GM18907 (cell line): ENCODE data around the gene AGAP5.
"Not testable (repeated sequence)": the region's sequence is repeated elsewhere in the genome, so short reads cannot be mapped to it uniquely, and the experiment has no call there.

Experiments
- ATAC-seq: cut with Tn5 transposase; IDR thresholded peaks from one replicate; pipeline ENCODE4 v1.9.1; 2021; ENCODE audit warnings: mild to moderate bottlenecking, moderate library complexity; ENCODE audit not compliant: unreplicated experiment

AGAP5 gene

DNA sequence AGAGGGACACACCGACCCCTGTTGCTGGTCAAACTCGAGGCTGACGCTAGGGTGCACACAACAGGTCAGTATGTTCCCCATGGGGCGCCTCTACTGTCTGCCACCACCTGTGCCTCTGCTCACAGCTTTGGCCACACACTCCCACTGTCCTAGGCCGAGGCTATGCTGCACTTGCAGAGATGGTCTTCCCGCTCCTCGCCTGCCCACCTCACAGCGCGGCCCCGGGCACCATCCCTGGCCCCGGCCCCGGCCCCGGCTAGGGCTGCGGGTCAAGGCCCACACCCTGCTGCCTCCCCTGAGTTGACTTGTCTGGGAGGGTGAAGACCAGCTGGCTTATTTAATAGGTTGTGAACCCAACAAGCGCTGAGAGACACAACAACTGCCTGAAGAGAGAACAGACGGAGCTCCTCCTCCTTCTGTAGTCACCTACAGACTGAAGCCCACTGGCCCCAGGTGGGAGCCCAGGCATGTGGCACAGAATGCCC is at the start of gene AGAP5:
TSS of gene AGAP5 (minus strand) at position 435 of the 485 bp plus-strand sequence. CDS start at position 81, 354 bp downstream.
- not testable (repeated sequence) for ATAC-seq

DNA sequence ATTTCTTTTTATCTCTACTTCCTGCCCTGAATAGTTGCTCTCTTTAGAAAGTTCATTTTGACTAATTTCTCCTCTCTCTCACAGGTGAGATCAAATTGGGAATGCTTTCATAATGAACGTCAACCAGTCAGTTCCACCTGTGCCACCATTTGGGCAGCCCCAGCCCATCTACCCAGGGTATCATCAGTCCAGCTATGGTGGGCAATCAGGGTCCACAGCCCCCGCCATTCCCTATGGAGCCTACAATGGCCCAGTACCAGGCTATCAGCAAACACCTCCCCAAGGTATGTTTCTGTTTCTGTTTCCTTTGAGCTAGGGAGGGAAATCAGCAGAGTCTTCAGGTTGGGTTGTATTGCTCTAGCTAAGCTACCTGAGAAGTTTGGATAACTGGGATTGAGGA is 48.8 kb upstream of the AGAP5 start:
- no peak for ATAC-seq

DNA sequence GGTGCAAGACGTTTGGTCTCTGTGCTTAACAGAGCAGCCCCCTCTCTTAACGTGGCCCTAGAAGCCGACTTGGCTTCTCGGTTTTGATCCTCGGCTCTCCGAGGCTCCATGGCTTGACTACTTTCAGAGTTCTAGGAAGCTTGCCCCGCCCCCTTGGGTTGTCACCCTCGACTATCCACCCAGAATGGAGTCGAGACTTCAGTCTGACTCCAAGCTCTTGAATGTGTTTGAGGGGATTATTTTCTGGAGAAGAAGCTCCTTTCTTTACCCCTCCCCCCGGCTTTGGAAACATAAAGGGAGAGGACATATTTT is 46.7 kb upstream of the AGAP5 start:
- ATAC-seq = peak; percentile 35

DNA sequence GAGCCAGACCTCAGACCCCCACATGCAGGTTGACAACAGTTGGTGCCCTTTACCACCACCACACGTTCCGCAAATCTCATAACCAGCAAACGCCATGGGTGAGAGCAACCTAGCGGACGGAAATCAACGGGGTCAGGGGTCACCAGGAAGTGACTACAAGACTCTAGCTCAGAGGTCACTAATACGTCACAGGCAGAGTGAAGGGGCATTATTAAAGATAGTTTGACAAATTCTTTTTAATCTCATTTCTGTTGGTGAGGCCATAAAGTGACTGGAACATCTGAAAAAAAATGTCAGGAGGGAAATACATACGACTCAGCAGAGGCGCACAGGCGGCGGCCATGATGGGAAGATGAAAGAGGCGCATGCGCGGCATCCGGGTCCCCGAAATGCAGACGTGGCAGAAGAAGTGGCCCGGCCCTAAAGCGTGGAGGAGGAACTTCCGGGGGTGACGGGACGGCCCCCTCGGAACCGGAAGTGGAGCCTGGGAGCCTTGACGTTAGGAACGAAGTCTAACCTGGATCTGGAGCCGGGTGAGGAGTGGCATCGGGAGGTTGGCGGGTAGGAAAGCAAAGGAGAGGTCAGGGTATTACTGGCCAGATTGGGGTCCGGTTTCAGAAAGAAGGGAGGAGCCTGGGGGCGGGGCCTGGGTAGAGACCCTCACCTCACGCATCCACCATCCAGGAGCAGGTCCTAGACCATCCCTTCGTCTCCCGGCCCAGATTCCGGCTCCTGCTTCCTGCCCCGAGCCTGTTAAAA is 46.2 kb upstream of the AGAP5 start, which contains the start of gene SEC24C:
TSS of gene SEC24C (plus strand) at position 468 of the 759 bp plus-strand sequence. CDS start 2,461 bp downstream, outside the sequence.
- peak; percentile 90 for ATAC-seq

DNA sequence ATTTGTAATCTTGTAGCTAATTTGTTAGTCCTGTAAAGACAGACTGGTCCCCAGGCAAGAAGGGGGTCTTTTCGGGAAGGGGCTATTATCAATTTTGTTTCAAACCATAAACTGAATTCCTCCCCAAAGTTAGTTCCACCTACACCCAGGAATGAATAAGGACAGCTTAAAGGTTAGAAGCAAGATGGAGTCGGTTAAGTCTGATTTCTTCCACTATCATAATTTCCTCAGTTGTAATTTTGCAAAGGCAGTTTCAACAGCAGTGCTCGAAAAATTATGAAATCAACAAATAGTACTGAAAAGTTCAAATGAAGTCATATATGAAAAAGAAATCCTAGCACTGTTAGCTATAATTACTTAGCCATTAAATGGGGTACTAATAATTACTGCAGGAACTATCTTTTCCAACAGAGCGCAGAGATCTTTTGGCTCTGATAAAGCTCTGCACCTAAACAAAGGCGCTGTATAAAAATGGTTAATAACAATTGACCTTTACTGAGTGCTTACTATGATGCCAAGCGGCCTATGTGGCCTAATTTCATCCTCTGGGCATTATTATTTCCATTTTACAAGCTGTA is 45.5 kb upstream of the AGAP5 start:
- ATAC-seq = no peak

DNA sequence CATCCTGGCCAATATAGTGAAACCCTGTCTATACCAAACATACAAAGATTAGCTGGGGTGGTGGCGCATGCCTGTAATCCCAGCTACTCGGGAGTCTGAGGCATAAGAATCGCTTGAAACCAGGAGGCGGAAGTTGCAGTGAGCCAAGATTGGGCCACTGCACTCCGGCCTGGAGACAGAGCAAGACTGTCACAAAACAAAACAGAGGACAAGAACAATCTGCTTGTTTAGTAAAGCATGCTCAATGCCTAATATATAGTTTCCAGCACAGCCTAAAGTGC is 44.5 kb upstream of the AGAP5 start:
- ATAC-seq = no peak

DNA sequence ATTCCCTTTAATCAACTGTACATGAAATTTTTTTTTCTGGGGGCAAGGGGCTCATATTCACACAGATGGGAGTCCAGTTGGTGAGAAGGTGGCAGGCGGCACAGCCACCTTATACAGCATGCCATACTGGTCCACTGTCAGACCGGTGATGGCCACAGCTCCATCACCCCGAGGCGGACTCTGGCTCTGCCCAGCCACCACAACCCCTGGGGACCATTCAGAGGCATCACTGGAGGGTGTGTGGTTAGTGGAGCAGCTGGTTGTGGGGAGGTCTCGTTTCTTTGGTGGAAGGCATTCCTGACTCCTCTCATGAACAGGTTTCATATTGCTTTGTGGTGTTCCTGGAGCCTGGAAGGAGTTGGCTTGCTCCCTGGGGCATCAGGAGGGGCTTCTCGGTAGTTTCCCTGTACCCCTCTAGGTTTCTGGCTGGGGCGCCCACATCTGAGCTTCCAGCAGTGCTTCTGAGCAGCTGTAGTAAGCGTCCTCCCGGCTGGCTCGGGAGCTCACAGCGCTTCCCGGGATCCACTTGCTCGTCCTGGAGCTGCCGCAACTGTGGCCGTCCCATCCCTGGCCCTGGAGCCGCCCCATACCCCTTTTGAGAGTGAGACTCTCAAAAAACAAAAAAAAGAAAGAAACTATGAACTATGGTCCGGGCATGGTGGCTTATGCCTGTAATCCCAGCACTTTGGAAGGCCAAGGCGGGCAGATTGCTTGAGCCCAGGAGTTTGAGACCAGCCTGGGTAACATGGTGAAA is 42.8 kb upstream of the AGAP5 start:
- ATAC-seq = not testable (repeated sequence)

DNA sequence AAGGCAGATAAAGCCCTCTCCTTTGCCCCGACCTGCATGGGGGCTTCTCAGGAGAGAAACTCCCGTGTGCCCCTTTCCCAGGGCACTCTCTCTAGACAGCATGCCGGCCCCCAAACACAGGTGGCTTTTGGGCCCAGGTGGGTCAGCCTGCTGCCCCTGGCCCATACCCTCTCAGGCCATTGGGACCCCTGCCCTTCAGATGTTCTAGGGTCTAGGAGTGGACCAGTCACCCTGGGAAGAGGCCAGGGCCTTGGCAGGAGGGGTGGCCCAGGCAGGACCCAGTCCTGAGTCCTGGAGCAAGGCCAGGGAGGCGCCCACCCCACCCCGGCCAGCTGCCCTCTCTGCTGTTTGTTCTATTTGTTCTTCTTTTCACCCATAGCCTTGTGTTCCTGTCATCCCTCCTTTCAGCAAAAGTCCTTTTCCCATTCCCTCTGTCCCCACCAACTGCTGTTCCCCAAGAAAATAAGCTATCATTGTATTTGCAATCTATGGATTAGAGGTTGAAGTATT is 36.9 kb upstream of the AGAP5 start:
- no peak for ATAC-seq

DNA sequence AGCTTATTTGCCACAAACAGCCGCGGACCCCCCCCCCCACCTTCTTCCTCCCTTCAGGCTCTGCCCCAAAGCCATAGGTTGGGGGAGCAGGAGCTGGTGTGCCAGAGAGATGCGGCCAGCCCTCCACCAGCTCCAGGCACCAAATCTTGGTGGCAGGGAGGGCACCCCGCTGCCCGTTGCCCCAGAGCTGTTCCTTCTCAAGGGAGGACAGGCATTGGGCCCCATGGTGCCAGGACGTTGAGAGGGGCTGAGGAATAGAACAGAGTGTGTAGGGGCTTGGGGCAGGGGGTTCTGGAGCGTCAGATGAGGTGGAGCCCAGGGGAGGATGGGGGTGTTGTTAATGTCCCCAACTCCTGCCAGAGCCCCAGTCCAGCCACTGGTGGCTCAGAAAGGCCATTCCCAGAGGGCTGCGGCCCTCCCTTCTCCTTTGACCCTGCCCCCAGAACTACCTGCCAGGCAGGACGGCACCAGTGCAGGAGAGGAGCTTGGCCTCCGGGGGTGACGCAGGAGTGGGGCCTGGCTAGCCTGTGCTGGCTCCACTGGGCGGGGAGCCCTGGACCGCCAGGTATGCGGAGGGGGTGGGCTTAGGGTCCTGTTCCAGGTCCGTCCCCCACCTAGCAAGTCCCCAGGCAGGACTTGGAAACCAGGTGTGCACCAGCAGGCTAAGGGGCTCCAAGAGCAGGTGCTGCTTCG is 36.3 kb upstream of the AGAP5 start:
- no peak for ATAC-seq

DNA sequence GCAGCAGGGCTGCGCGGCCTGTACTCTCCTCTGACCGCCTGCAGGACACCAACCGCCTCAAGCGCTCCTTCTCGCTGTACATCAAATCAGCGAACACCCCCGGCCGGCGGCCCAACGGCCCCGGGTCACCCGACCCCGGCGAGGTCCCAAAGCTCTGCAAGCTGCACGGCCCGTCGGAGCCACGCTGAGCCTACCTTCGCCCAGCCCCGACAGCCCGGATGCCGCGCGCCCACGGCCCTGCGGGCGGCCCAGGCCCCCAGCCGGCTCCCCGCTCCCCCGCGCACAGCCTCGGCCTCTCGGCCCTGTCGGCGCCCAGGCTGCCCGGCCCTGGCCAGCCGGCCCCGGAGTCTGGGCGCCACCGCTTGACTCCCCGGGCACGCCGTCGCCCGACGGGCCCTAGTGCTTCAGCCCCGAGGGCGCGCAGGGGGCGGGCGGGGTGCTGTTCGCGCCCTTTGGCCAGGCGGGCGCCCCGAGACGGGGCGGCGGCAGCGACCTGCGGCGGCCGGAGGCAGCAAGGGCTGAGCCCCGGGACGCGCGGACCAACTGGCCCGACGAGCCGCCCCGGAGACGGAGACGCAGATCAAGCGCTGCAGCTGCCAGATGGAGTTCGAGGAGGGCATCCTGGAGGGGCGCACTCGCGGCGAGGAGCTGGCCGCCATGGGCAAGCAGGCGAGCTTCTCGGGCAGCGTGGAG is 35.2 kb upstream of the AGAP5 start:
- ATAC-seq = no peak

DNA sequence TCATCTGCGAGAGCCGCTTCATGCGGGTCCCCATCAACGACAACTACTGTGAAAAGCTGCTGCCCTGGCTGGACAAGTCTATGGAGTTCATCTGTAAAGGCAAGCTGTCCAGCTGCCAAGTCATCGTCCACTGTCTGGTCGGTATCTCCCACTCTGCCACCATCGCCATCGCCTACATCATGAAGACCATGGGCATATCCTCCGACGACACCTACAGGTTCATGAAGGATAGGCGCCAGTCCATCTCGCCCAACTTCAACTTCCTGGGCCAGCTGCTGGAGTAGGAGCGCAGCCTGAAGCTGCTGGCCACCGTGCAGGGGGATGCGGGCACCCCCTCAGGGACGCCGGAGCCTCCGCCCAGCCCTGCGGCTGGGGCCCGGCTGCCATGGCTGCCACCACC is 34.5 kb upstream of the AGAP5 start:
- ATAC-seq = no peak

DNA sequence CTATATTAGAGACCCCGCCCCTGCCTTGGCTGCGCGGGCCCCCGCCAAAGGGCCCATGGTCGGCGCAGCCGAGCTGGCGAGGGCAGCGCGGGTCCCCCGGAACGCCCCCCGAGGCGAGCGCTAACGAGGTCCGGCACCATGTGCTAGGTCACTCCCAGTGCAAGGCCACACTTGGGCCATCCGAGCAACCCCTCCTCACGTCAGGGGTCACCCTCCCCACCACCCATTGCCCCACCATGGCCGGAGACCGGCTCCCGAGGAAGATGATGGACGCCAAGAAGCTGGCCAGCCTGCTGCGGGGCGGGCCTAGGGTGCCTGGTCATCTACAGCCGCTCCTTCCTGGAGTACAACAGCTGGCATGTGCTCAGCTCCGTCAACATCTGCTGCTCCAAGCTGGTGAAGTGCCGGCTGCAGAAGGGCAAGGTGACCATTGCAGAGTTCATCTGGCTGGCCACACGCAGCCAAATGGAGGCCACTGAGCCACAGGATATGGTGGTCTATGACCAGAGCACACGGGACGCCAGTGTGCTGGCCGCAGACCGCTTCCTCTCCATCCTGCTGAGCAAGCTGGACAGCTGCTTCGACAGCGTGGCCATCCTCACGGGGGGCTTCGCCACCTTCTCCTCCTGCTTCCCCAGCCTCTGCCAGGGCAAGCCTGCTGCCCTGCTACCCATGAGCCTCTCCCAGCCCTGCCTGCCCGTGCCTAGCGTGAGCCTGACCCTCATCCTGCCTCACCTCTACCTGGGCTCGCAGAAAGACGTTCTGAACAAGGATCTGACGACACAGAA is 33.9 kb upstream of the AGAP5 start:
- ATAC-seq = no peak

DNA sequence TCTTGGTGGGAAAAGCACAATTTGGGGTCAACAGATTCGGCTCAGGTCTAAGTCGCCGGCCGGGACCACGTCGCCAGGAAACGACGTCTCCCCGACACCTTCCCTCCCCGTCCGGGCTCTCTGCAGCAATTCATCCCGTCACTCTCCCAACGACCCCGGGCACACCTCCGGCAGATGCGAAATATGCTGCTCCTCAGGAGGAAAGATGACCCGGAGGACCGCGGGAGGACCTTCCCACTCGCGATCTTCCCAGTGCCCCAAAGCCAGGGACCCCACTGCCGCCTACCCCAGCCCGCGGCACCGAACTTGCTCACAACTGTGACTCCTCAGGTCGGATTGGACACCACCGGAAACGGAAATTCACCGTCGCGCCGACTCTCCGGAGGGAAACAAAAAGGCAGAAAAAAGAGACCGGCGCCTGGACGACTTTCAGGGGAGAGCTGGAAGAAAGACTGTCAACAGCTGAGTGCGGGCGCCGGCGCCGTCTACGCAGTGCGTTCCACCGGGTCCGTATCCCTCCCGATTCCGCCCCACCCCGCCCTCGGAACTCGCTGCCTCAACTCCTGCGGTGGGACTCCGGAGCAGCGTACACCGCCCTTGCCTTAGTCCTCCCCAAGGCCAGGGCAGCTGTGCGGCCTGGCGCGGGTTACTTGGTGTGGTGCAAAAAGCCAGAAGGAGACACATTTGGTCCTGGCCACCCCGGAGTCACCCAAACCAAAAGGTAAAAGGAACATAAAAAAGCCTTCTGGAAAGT is 32.4 kb upstream of the AGAP5 start:
- ATAC-seq = peak; percentile 88

DNA sequence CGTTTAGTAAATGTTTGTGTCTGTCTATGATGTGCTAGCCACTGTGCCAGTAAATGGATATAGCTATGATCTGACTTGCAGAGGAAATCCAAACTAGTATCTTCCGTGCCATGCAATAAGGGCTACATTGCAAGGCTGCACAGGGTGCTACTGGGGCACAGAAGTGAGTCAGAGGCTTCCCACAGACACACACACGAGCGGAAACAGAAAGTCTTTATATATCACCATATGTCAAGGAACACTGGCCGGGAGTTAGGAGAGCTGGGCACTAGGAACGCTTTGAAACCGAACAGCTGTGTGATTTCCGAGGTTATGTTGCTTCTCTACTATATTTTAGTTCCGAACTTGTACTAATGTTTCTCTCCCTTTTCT is 31.9 kb upstream of the AGAP5 start:
- not testable (repeated sequence) for ATAC-seq

DNA sequence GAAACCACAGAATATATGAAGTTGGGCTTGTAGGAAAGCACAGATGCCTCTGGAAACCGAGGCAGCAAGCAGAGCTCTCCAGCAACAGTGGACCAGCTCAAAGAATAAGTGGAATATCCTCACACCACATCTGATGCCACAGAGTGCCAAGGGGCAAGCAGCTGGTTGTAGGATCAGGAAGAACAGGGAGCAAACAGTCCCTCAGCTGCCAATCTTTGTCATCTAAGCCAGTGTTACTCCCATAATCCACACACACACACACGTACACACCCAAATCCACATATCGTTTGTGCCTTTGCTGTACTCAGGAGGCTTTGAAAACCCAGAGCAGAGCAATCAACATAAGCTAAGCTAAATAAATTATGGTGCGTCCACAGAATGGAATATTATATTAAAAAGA is 25.6 kb upstream of the AGAP5 start:
- no peak for ATAC-seq

DNA sequence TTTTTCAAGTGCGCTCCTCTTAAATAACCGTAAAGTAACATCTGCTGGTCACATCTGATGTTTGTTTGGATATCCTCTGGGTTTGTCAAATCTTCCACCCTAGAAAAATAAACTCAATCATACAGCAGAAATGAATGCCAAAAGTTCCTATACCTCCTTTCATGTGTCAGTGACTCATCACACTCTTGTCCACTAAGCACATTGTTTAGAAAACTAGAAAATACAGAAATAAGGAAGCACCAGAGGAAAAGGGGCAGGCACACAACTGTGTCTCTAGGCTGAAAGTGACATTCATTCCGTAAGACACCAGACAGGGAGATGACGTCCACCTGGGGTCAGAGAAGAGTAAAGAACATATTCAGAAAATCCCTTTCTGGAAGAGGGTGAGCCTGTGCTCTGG is 22.7 kb upstream of the AGAP5 start:
- ATAC-seq = not testable (repeated sequence)

DNA sequence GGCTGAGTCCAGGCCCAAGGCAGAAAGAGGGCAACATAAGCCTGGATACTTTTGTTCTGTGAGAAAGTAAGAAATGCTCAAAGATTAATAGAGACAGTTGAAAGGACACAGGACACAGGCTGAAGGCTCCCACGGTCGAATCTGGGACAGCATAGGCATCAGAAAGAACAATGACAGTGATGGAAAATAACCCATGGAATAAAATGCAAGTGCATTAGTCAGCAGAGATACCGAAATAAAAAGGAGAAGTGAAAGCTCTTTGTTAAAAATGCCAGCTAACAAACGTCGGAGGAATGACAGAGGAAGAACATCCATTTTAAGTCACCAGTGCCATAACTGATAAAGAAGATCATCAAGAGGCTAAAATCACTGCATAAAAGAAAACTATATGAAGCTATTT is 19.6 kb upstream of the AGAP5 start:
- no peak for ATAC-seq

DNA sequence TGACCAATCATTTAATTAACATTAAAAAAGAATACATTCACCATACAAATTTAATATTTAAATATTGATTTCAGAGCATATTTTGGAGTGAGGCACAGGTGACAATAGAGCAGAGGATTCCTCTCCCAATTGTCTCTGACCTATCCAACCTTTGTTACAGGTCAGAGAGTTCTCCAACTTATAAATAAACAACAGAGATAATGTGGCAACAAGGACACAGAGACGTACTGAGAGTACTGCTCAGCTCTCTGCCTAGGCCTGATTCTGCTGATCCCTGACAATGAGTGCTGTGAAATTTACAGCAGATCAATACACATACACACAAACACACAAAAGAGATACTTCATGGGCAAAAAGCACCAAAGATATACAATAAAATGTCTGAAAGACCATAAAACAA is 18.3 kb upstream of the AGAP5 start:
- ATAC-seq = no peak
